B cell (primary cell): ENCODE data around the gene C3AR1.

Experiments
- EZH2 ChIP-seq: IDR thresholded peaks from 2 replicates; pipeline ENCODE4 v1.6.1; 2012; ENCODE audit warnings: borderline replicate concordance, low read depth, mild to moderate bottlenecking, moderate library complexity, low read length; ENCODE audit not compliant: insufficient read depth, poor library complexity, severe bottlenecking
- TF ChIP-seq, protein P1 (sequence below): fragments of 200-600 bp; IDR thresholded peaks from one replicate; pipeline ENCODE4 v1.8.0; 2022; ENCODE audit warnings: antibody characterized with exemption, mild to moderate bottlenecking

DNA sequence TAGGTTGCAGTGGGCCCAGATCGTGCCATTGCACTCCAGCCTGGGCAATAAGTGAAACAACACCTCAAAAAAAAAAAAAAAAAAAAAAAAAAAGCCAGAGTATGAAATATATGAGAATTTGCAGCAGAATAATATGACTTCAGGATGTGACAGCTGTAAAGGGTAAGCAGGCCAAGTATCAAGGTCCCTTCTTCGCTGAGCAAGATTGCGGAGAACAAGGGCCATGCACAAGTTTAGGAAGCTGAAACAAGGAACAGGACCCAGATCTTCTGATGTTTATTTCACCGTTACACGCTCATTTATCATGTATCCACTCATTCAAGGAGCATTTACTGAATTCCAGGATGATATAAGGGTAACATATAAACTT lies 34.3 kb downstream of the C3AR1 start:
- TF ChIP-seq, protein P1, sequence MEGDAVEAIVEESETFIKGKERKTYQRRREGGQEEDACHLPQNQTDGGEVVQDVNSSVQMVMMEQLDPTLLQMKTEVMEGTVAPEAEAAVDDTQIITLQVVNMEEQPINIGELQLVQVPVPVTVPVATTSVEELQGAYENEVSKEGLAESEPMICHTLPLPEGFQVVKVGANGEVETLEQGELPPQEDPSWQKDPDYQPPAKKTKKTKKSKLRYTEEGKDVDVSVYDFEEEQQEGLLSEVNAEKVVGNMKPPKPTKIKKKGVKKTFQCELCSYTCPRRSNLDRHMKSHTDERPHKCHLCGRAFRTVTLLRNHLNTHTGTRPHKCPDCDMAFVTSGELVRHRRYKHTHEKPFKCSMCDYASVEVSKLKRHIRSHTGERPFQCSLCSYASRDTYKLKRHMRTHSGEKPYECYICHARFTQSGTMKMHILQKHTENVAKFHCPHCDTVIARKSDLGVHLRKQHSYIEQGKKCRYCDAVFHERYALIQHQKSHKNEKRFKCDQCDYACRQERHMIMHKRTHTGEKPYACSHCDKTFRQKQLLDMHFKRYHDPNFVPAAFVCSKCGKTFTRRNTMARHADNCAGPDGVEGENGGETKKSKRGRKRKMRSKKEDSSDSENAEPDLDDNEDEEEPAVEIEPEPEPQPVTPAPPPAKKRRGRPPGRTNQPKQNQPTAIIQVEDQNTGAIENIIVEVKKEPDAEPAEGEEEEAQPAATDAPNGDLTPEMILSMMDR, result no peak
- no peak for TF ChIP-seq EZH2
